NCI-H82 treated with DMSO at 0.1 percent for 48 hours (cell line): ENCODE data around the gene NRXN3.
"Not testable (repeated sequence)": the region's sequence is repeated elsewhere in the genome, so short reads cannot be mapped to it uniquely, and the experiment has no call there.

Source experiments
- DNase-seq: peaks from one replicate; lab custom pipeline; 2025; ENCODE audit not compliant: unreplicated experiment; lab: John Stamatoyannopoulos, UW

NRXN3 gene

DNA sequence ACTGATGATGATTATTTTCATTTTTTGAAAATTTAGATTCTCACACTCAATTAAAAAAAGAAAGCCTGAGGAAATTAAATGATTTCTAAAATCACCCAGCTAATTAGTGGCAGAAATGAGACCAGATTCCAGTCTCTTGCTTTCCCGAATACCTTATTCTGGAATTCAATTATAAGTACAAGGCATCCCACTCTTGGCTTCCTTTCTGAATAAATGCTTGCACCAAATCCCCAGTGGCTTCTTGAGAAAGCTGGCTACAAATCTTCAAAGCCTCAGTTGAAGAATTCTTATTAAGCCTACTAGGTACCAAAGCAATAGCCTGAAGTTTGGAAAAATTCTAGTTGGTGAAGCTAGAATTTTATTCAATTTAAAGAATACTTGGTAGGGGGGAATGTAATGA, 1564.5 kb downstream of the NRXN3 start:
- DNase-seq: no peak

DNA sequence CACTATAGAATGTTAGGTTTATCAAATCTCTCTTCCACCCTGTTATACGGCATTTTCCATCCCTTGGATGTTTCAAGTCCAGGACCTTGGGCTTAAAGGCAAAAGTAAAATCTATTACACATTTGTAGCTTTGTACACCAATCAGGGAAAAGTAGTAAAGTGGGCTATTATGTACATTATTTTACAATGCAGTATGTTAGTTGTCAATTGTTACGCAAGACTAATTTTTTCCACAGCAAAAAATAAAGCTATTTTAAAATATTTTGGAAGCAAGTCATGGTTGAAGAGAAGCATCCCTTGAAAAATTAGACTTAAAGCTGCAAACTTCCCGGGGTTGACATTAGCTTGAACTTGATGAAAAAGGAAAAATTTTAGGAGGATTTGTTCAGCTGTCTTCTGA, 1564.9 kb downstream of the NRXN3 start:
- no peak for DNase-seq

- no peak for DNase-seq
These were observed 1570.0 kb downstream of the NRXN3 start for GRCh38 chr14:79740066-79740601.

- no peak for DNase-seq
These were observed 1572.0 kb downstream of the NRXN3 start for GRCh38 chr14:79742142-79742541.

DNA sequence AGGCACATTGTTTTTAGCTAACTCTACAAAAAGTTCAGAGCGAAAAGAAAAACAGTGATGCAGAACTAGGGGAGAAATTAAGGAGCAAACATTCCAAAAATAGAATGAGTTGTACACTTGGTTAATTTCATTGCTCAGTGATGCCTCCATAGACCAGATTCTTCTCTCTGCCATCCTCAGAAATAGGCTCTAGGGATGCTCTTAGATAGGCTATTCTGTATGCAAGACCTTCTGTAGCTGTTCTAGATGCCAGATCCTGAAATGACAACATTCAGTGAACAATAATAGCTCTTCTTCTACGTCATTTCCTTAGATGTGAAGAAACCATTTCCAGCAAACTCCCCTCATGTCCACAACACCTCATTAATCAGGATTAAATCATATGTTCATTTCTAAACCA, 1574.9 kb downstream of the NRXN3 start:
- DNase-seq: no peak

- DNase-seq: no peak
These were observed 1578.9 kb downstream of the NRXN3 start for GRCh38 chr14:79749065-79749464.

GRCh38 chr14:79758985-79759384, 1588.8 kb downstream of the NRXN3 start:
- DNase-seq: no peak

GRCh38 chr14:79764323-79764722, 1594.2 kb downstream of the NRXN3 start:
- DNase-seq: no peak

DNA sequence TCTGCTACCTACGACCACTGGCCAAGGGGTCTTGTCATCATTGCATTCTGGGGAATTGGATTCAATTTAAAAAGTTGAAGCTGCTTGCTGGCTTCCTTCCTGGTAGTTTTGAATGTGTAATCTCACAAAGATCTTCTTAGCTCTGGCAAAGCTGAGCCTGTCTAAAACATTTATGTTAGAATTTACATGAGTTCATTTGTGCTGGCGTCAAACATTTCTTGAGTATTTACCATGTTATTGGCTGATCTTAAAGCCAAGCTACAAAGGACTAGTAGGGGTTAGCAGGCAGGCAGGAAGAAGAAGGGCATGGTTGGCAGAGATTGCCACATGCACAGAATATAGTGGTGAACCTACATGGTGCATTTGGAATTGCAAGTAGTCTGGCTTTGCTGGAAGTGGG, 1596.3 kb downstream of the NRXN3 start:
- no peak for DNase-seq

GRCh38 chr14:79767251-79767650, 1597.1 kb downstream of the NRXN3 start:
- DNase-seq: no peak

GRCh38 chr14:79767721-79768120, 1597.5 kb downstream of the NRXN3 start:
- not testable (repeated sequence) for DNase-seq

DNA sequence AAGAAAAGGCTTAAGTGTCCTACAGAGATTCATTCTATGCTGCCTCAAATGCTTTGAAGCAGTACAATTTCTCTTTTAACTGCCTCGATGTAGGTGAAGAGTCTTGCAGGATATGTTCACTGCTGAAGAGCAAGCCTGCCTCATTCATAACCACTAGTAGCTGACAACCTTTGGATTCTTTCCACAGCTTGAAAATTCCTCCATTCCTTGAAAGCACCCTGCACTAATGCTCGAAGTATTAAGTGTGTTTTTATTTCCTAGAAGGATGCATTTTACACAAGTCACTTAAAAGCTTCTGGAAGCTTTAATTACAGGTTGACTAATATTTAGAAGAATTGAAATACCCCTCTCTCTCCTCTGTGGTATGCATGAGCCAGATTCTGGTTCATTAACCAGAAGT, 1611.7 kb downstream of the NRXN3 start:
- DNase-seq: no peak

GRCh38 chr14:79783041-79783440, 1612.9 kb downstream of the NRXN3 start:
- DNase-seq: no peak

DNA sequence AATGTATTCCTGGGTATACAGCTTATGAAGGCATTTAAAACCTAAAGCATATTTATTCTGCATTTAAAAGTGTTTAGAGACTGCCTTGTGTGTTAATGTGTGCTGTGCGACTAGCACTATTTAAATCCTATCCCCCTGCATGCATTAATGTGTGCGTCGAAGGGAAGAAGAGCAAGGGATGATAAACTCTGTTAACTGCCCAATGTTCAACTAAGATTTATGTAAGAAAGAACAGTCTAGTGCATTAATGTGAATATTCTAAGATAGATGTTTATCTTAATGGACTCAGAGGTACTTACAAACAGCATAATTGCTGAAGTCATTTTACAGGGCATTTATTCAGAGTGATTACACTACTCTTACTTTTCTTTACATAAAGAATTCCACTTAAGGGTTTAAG, 1616.3 kb downstream of the NRXN3 start:
- DNase-seq: no peak

- no peak for DNase-seq
These were observed 1618.2 kb downstream of the NRXN3 start for GRCh38 chr14:79788346-79788745.

- DNase-seq: no peak
These were observed 1621.0 kb downstream of the NRXN3 start for GRCh38 chr14:79791055-79791732.

- DNase-seq: no peak
These were observed 1631.9 kb downstream of the NRXN3 start for GRCh38 chr14:79802093-79802492.

DNA sequence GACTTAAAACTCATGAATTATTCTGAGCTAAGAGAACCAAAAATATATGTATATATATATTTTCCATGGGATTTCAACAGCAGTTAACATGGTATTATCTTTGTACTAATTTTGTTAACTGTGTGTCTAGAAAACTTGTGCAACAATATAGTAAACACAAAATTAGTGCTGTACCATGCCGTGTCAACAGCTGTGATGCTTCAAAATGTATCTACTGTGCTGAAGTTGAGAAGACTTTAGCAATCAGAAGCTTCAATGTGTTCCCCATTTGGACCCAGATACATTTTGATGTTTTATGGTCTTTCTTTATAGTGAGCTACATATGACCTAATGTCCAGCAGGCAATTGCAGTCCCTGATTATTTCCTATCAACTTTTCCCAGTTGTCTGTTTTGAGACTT, 1635.5 kb downstream of the NRXN3 start:
- DNase-seq: no peak

GRCh38 chr14:79809849-79810612, 1639.9 kb downstream of the NRXN3 start:
- DNase-seq: peak; percentile 14

DNA sequence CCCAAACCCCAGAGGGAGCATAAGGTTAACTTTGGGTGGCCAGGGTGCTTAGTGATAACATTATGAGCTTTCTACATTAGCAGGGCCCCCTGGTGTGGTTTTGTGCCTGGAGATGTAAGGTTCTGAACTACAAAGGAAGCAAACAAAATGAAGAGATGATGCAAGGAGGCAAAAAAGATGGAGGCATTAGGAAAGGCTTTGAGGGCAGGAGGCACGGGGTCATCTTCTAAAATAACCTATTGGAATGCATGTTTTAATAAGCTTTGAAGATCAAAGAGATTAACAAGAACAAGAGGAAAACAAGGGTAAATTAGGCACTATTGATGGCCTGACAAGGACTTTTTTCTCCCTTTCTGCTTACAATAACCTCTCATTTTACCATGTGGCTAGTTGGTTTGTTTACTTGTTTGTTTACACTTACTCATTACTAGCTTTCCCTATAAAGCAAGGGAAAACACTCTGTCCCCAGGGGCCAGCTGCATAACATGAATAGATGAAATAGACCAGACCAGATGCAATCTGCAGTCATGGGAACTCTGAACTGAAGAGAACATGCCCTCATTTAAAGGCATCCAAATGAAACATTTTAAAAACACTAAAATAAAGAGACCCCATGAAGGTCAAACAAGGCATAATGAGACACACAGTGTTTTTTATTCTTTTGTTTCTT, 1650.8 kb downstream of the NRXN3 start:
- no peak for DNase-seq

DNA sequence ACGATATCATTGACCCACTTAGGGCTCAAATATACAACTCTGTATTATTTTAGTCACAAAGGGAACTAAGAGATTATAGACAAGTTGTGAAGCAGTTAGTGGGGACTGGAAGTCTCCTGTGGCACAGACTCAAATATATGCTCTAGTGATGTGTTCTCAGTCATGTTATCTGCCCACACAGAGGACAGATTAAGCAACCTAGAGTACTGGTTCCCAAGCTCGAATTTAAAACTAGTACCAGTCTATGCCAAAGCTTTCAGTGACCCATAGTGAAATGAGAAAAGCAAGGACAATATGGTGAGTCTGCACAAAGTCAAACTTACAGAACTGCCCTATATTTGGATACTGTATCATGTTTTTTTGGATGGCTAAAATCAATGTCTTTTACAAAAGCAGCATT, 1651.9 kb downstream of the NRXN3 start:
- no peak for DNase-seq

DNA sequence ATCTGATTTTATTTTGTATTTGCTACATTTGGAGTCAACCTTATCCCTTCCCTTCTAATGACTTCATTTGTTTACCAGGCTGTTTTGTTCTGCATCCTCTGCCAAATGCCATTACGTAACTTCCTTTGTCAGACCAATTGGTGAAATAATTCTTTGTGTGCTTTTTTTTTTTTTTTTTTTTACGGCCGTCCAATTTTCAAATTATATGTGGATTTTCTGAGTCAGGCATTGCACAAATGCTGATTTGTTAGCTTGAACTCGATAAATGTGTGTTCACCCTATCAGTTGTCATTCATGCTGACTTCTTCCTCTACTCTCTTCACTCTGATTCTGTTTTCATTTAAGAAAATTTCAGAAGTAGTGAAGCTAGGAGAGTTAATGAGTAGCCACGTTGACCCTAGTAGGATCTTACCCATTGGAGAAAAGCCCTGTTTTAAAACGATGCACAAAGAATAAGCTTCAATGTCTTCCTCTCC, 1654.9 kb downstream of the NRXN3 start:
- no peak for DNase-seq
